Activated effector memory CD4-positive, alpha-beta T cell treated with anti-CD3 and anti-CD28 coated beads, Interleukin-2, amount 50 U/mL, for 16 hours (primary cell): ENCODE results near the gene KLF1.
A peak's percentile ranks its signal among the peaks of the same experiment; 100 is the strongest.
"Not testable (repeated sequence)": the region's sequence is repeated elsewhere in the genome, so short reads cannot be mapped to it uniquely, and the experiment has no call there.

ENCODE experiments used
- DNase-seq: peaks from one replicate; pipeline ENCODE4 v3.0.0-alpha.2; 2020

KLF1 gene

DNA sequence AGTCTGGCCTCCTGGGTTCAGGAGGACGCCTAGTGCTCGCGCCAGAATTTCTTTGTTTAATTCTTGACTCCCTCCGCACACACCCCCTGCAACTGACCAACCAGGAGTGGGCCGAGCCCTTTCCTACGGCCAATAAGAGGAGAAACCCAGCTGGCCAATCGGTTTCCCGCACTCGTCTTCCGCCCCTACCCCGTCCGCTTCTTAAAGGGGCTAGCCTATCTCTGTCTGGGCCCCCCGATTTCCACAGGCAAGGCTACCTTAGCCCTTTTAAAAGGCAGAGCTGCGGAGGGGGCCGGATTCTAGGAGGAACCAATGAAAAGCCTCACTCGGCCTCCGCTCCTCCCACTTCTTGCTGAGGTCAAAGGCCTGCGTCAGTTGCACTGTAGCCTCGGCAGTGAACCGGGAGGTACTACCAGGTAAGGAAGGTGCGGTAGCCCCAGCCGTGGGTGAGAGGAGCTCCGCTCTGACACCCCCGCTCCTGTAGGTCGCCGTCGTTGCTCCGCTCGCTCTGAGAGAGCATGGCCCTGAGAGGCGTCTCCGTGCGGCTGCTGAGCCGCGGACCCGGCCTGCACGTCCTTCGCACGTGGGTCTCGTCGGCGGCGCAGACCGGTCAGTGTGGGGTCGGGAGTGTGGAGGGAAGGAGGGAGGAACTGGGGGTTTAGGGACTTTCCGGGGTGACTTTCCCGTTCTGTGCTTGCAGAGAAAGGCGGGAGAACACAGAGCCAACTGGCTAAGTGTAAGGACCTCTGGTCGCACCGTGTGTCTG is 4.0 kb upstream of the KLF1 start, which contains the start of gene GCDH:
GCDH (plus strand) TSS at position 374 of the 766 bp plus-strand sequence; CDS start at position 519, 145 bp downstream.
- peak; percentile 98 for DNase-seq

DNA sequence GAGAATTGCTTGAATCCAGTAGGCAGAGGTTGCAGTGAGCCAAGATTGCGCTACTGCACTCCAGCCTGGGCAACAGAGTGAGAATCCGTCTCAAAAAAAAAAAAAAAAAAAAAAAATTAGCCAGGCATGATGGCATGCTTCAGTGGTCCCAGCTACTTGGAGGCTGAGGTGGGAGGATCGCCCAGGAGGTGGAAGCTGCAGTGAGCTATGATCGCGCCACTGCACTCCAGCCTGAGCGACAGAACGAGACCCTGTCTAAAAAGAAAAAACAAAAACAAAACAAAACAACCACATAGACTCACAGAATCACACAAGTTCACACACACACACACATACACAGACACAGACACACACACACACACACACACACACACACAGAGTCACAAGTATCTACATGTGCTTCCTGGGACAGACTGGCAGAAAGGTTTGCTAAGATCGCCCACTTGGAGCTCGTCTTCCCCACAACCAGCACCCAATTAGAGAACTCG is 3.3 kb upstream of the KLF1 start:
- DNase-seq: not testable (repeated sequence)

DNA sequence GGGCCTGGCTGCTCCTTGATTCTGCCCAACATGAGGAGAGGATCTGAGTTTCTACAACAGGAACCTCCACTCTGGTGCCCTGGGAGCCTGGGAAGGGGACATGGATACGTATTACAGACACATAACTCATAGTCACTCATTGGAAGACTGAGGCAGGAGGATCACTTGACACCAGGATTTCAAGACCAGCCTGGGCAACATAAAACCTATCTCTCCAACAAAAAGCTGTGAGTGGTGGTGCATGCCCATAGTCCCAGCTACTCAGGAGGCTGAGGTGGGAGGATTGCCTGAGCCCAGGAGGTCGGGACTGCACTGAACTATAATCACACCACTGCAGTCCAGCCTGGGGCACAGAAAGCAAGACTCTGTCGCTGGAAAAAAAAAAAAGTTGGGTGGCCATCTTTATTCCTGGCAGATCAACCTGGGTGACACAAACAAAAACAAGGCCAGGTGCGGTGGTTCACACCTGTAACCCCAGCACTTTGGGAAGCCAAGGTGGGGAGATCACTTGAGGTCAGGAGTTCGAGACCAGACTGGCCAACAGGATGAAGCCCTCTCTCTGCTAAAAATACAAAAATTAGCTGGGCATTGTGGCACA is 1.1 kb upstream of the KLF1 start:
- no peak for DNase-seq

DNA sequence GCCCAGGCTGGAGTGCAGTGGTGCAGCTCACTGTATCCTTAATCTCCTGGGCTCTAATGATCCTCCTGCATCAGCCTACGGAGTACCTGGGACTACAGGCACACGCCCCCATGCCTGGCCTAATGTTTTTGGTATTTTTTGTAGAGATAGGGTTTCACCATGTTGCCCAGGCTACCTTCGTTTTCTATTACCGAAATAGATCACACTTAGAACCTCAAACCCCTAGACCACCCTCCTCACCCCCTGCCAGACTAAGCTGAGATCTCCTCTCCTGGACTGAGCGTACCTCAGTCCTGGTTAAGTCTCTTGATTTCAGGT is 391 bp downstream of the KLF1 start:
- no peak for DNase-seq

DNA sequence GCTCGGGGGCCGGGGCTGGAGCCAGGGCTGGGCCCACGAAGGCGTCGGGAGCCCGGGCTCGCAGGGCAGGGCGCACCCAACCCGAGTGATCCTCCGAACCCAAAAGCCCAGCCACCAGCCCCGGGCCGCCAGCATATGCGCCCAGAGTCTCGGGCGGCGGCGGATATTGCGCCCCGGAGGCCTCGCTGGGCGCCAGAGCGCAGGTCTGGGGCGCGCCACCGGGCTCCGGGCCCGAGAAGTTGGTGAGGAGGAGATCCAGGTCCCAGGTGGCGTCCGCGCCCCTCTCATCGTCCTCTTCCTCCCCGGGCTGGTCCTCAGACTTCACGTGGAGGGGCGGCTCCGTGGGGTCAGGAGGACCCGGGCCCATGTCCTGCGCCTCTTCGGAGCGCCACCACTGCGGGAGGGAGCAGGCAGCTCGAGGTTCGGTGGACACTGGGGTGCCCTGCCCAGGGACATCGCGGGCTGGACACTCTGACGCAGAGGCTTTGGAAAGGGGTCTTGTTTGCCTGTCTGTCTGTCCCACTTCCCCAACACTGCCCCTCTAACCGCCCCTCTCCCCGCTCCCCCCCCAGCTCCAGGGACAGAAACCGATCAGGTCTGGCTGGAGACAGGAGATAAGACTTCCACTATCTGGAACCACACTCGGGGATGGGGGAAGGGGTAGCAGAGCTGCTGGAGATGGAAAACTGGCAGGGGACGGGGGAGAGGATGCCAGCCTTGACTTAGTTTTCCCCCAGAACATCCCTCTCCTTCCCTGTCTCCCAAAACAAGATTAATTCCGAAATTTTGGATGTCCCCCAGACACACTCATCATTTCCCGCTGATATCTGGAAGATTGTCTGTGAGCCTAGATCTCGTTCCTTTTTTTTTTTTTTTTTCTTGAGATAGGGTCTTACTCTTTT is 1.0 kb downstream of the KLF1 start:
- DNase-seq: no peak

DNA sequence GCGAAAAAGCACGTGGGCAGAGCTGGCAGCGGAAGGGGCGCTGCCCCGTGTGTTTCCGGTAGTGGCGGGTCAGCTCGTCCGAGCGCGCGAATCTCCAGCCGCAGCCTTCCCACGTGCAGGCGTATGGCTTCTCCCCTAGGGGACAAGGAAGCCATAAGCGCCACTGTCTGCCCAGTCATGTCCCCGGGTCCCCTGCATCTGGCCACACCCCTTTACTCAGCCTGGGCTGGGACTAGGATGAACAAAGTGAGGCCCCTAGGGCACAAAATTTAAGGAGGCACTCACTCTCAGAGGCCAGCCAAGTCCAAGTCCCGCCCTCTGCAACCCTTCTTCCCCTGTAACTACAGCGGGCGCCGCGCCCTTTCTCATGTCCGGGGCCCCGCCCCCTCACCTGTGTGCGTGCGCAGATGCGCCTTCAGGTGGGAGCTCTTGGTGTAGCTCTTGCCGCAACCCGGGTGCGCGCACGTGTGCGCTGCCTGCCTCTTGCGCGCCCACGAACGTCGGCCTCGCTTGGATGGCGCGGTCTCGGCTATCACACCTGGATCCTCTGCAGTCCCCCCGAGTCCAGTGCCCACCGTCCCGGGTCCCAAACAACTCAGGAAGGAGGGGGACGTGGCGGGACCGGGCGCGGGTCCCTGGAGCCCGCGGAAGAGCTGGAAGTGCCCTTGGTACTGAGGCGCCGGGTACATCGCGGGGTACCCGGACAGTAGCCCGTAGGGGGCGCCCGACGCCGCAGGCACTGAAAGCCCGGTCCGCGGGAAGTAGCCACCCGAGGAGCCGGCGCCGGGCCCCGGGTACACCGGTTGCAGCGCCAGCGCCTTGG is 1.9 kb downstream of the KLF1 start:
- DNase-seq: peak; percentile 95

DNA sequence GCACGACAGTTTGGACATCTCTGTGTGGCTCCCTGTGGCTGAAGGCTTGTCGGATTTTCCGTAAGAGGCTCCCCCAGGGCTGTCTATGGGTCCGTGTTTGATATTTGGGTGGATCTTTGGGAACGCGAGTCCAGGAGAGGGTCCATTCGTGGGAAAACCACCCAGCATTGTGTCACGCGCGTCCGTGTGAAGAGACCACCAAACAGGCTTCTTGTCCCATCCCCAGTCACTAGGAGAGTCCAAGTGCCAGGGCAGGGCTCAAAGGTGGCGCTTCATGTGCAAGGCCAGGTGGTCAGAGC is 2.4 kb downstream of the KLF1 start:
- no peak for DNase-seq

DNA sequence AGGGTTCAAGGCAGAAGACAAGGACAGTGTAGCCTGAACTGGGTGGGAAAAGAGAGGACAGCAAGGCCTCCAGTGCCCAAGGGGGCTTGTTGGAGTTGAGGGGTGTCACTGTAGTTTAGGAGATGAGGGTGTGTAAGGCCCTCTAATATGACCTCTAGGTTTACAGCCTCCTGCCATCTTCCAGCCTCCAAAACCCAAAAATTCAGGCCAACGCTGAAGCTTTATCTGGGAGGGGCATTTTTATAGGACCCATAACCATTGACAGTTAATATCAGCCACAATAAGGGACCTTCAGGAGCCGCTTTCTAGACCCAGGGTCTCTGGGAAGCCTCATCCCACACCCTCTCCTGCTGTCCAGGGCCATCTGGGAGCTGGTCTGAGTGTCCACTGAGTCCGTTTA is 2.8 kb downstream of the KLF1 start:
- no peak for DNase-seq

DNA sequence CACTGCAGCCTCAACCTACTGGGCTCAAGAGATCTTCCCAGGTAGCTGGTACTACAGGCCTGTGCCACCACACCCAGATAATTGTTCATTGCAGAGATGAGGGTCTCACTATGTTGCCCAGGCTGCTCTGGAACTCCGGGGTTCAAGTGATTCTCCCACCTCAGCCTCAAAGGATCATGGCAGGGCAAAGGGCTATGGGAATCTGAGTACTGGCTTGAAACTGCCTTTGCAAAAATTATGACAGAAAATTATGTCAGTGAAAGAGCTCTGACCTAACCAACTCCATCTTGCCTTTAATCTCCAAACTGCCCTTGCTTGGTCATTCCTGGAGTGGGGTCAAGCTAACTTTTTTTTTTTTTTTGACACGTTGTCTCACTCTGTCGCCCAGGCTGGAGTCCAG is 4.4 kb downstream of the KLF1 start:
- DNase-seq: no peak

DNA sequence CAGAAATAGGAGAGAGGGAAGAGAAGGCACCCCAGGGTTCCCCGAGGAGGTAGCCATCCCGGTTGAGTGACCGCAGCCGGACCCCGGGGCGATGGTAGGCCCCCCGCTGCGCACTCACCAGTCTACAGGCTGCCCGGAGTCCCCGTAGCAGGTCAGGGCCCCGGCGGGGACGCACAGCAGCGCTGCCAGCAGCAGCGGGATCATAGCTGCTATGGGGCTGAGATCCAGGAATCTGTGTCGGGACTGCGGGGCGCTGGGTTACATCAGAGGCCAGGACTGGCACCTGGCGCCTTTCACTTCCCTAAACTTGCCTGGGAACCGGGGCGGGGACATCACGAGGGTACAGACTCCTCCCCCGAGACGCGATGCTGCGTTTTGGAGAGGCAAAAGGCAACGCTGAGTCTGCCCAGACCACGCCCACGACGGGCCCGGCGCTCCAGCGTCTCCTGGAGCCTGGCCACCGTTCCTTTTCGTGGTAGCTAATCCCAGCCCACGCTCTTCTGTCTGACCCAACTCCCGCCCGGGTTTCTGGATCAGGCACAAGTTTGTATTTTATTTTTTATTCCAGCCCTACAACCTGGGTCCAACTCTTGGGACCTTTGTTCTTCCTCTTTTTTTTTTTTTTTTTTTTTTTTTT is 5.7 kb downstream of the KLF1 start, which contains the start of gene DNASE2:
DNASE2 (minus strand) TSS at position 278 of the 637 bp plus-strand sequence; CDS start at position 204, 74 bp downstream.
- DNase-seq: peak; percentile 96

DNA sequence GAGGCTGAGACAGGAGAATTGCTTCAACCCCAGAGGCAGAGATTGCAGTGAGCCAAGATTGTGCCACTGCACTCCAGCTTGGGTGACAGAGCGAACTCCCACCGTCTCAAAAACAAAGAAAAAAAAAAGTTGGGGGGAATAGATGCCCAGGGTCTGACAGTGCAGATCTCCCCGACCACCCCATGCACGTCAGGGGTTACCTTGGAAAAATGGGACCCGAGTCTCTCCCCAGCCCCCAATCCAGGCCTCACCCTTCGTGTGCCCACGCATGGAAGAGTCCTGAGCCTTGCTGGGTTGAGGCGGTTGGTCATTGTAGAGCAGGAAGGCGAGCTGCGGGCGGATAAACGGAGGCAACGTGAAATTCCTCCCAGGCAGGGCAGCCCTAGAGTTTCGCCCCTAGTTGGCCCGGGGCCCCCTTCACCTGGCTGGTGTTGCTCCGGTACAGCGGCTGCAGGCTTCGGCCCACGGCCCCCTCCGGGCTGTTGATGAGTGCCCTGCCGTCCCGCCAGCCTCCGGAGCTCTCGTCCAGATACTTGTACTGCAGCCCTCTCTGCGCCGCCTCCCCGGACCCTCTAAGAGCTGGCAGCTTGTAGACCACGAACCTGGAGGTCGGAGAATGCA is 6.3 kb downstream of the KLF1 start:
- peak; percentile 71 for DNase-seq

DNA sequence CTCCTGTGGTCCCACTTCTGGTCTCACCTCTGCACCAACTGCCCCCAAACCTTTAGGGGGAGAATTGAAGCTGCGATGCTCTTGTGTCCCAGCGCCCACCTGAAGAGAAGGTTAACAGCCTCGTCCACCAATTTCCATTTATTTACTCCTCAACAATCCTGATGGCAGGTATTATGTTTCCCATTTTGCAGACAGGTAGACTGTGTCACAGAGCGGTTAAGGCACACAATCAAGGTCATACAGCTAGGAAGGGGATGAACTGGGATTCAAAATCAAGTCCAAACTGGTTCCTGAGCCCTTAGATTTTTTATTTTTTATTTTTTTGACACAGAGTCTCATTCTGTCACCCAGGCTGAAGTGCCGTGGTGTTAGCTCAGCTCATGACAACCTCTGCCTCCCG is 11.9 kb downstream of the KLF1 start:
- no peak for DNase-seq

DNA sequence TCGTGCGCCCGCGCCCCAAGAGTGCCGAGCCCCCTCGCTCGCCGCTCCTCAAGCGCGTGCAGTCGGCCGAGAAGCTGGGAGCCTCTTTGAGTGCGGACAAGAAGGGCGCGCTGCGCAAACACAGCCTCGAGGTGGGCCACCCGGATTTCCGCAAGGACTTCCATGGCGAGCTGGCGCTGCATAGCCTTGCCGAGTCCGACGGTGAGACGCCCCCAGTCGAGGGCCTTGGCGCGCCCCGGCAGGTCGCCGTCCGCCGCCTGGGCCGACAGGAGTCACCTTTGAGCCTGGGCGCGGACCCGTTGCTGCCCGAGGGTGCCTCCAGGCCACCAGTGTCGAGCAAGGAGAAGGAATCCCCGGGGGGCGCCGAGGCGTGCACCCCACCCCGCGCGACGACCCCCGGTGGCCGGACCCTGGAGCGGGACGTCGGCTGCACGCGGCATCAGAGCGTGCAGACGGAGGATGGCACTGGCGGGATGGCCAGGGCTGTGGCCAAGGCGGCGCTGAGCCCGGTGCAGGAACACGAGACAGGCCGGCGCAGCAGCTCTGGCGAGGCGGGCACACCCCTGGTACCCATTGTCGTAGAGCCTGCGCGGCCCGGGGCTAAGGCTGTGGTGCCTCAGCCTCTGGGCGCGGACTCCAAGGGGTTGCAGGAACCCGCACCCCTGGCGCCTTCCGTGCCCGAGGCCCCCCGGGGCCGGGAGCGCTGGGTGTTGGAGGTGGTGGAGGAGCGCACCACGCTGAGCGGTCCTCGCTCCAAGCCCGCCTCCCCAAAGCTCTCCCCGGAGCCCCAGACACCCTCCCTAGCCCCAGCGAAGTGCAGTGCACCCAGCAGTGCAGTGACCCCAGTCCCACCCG is 12.9 kb downstream of the KLF1 start:
- DNase-seq: no peak

DNA sequence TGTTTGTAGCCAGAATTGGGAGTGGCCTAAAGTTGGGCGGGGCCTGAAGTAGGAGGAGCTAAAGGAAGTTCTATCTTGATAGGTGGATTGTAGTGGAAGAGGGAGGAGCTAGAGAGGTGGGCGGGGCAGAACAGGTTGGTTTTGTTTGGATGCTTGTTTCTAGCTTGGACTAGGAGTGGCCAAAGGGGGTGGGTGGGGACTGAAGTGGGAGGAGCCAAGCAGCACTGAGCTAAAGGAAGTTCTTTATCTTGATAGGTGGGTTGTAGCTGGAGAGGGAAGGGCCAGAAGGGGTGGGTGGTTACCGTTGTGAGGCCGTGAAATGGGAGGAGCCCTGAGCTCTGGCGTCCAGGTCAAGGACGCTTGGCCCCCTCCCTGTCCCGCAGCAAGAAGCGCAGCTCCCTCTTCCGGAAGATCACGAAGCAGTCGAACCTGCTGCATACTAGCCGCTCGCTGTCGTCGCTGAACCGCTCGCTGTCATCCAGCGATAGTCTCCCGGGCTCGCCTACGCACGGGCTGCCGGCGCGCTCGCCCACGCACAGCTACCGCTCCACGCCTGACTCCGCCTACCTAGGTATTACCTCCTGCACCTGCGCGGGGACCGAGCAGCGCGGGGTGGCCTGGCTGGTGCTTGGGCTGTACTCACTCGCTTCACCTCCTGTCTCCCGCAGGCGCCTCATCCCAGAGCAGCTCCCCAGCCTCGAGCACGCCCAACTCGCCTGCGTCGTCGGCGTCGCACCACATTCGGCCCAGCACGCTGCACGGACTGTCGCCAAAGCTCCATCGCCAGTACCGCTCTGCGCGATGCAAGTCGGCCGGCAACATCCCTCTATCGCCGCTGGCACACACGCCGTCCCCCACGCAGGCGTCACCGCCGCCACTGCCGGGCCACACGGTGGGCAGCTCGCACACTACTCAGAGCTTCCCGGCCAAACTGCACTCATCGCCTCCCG is 13.8 kb downstream of the KLF1 start:
- DNase-seq: peak; percentile 78

DNA sequence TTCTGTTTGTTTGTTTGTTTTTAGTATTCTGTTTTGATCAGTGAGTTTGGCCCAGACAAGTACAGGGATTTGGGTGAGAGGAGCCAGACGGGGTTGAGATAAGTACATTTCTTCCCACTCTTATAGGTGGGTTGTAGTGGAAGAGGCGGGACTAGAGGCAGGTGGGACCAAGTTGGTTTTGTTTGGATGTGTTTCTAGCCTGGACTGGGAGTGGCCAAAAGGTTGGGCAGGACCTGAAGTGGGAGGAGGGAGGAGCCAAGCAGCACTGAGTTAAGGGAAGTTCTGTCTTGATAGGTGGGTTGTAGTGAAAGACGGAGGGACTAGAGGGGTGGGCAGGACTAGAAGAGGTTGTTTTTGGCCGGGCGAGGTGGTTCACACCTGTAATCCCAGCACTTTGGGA is 14.7 kb downstream of the KLF1 start:
- DNase-seq: no peak

DNA sequence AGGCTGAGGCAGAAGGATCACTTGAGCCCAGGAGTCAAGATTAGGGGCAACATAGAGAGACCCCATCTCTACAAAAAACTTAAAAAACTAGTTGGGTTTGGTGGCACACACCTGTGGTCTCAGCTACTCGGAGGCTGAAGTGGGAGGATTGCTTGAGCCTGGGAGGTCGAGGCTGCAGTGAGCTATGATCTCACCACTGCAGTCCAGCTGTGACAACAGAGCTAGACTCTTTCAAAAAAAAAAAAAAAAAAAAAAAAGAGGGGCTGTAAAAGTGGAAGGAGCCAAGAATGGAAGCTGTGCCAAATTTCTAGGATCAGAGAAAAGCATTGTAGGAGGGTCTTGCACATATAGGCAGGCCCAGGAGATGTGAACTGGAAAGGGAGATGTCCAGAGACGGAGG is 15.3 kb downstream of the KLF1 start:
- DNase-seq: no peak

DNA sequence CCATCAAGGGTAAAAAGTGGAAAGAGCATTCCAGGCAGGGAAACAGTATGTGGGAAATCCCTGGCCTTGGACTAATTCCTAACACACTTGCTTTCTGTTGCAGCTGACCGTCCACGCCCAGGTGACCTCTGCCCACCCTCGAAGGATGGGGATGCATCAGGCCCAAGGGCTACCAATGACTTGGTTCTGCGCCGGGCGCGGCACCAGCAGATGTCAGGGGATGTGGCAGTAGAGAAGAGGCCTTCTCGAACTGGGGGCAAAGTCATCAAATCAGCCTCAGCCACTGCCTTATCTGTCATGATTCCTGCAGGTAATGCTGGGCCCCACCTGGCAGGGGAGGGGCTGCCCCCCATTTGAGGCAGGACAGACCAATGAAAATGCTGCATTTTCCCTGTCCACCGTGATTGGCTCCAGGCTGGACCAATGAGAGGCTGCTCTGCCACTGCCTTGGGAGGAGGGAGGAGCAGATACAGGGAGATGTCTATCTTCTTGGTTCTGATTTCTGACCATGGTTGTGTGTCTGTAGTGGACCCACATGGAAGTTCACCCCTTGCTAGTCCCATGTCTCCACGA is 18.4 kb downstream of the KLF1 start:
- no peak for DNase-seq

DNA sequence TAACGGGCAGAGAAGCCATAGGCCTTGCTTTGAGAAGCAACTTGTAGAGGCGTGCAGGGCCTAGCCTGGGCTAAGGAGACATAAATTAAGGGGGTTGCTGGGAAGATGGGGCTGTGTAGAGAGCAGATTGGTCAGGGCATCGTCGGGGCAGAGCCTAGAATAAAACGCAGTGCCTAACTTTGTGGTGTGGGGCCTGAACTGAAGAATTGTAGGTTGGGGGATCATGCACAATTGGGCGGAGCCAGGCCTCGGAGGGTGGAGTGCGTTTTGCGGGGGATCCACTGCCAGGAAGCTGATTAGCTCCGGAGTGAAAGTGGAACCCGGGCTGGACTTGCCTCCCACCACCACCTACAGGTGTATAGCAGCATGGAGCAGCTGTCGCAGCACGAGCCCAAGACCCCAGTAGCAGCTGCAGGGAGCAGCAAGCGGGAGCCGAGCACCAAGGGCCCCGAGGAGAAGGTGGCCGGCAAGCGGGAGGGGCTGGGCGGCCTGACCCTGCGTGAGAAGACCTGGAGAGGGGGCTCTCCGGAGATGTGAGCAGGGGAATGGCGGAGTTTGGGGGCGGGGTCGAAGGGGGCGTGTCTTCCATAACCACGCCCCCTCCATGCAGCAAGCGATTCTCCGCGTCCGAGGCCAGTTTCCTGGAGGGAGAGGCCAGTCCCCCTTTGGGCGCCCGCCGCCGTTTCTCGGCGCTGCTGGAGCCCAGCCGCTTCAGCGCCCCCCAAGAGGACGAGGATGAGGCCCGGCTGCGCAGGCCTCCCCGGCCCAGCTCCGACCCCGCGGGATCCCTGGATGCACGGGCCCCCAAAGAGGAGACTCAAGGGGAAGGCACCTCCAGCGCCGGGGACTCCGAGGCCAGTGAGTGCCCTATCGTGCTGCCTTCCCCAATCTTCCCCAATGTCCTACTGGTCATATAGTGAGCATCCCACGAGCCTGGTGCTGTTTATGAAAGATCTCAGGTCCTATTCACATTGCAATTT is 19.6 kb downstream of the KLF1 start:
- peak; percentile 88 for DNase-seq
